GM12864 (cell line): ENCODE data around the gene NELL2.

Source experiments
- DNase-seq: peaks from one replicate; pipeline ENCODE4 v3.0.0-alpha.2; 2011; ENCODE audit warnings: low read depth
- H3K4me3 ChIP-seq: 2 replicates; pipeline ENCODE4 v1.5.1; 2011; ENCODE audit warnings: mild to moderate bottlenecking, low read depth, low read length, control low read depth
- TF ChIP-seq, protein P1 (sequence below): IDR thresholded peaks from 2 replicates; pipeline ENCODE4 v1.5.1; 2011; ENCODE audit warnings: low read depth, mild to moderate bottlenecking, moderate library complexity, low read length, control low read depth, inconsistent platforms; ENCODE audit errors: missing control alignments

Gene NELL2

DNA sequence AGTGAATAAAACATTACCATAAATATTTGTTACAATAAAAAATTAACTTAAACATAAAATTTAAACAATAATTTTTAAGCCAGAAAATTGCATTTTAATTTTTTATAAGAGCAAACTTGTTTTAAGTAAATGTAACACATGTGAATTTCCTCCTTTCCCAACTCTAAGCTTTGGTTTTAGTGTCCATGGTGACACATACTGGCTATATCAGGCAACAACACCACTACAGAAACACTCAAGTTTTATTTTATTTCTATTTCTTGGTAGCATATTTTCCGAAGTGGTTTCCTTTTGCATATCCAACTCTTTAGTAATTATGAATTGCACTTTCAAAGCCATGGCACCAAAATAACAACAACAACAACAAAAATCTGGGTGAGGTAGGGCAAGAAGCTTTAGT is 2.2 kb downstream of the NELL2 start:
- DNase-seq = no peak
- TF ChIP-seq, protein P1, sequence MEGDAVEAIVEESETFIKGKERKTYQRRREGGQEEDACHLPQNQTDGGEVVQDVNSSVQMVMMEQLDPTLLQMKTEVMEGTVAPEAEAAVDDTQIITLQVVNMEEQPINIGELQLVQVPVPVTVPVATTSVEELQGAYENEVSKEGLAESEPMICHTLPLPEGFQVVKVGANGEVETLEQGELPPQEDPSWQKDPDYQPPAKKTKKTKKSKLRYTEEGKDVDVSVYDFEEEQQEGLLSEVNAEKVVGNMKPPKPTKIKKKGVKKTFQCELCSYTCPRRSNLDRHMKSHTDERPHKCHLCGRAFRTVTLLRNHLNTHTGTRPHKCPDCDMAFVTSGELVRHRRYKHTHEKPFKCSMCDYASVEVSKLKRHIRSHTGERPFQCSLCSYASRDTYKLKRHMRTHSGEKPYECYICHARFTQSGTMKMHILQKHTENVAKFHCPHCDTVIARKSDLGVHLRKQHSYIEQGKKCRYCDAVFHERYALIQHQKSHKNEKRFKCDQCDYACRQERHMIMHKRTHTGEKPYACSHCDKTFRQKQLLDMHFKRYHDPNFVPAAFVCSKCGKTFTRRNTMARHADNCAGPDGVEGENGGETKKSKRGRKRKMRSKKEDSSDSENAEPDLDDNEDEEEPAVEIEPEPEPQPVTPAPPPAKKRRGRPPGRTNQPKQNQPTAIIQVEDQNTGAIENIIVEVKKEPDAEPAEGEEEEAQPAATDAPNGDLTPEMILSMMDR = no peak
- no peak overlapping the region for H3K4me3 ChIP-seq

DNA sequence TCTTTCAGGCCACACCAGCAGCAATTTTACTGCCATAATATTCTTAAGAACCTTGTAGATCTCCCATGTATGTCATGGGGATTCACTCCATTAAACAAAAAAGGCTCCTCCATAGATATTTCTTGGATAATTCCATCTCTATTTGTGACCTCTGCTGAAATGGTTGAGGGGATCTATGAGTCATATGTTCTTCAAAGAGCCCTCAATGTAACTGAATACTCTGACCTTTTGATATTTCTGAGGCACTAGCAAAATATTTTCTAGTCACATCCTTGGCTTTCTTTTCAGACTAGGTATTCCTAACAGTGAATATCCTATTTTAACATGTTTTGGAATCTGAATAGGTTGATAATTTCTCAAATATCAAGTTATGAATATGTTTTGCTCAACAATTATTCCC is 6.6 kb downstream of the NELL2 start:
- TF ChIP-seq, protein P1 = no peak
- H3K4me3 ChIP-seq = no peak overlapping the region
- no peak for DNase-seq

DNA sequence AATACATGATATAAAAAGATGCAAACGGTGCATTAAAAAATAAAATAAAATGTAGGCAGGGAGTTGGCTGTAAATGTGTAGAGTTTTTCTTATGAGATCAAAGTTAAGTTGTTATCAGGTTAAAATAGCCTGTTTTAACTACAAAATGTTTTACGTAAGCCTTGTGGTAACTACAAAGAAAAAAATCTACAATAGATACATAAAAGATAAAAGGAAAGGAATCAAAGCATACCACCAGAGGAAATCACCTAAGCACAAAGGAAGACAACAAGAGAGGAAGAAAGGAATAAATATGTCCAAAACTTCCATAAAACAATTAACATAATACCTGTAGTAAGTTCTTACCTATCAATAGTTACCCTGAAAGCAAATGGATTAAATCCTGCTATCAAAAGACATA is 12.2 kb downstream of the NELL2 start:
- no peak for DNase-seq
- TF ChIP-seq, protein P1 = no peak
- H3K4me3 ChIP-seq = no peak overlapping the region

DNA sequence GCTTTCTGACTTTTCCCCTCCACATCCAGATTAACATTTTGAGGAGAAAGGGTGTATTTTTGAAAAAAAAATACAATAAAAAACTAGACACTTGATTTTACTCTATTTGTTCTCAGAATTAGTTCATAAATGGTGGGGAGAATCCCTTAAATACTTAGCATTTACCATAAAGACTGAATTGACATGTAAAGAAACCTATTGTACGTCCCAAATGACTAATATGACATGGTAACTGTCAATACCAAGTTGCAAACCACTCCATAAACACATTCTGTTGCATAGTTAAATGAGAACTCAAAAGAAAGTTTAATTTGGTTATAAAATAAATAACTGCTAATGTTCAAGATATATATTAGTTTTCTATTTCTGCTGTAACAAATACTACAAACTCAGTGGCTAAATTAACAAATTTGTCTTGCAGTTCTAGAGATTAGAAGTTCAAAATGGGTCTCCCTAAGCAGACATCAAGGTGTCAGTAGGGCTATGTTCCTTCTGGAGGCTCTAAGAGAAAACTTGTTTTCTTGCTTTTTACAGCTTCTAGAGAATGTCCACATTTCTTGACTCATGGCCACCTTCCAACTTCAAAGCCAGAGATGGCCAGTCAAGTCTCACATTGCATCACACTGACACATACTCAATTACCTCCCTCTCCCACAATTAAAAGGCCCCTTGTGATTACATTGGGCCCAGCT is 16.0 kb downstream of the NELL2 start:
- no peak overlapping the region for H3K4me3 ChIP-seq
- DNase-seq = no peak
- TF ChIP-seq, protein P1 = no peak

DNA sequence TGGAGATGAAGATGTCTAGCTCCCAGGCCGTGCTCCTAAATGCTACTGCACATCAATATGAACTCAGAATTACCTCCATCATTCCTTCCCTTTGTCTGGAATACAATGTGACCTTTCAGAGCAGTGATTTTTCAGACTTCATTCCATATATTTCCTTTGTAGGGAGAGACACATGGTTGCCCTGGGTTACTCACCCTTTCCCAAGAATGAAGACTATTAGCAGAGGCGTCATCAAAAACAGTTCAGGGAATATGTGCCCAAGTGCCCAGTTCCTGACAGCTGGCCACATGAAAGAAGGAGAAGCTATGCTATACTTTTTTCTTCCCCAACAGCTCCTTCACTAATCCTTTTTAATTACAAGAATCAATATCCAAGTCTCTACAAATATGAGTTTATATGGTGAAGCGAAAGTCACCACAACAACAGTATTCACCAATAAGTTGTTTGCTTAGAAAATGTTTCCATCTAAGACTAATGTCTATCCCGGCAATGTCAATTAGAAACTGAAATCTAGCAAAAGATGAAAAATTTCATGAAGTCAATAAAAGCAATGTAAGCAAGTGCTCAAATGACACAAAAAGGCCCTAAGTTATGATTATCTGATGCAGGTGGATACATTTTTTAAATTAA is 17.8 kb downstream of the NELL2 start:
- no peak for DNase-seq
- H3K4me3 ChIP-seq = no peak overlapping the region
- TF ChIP-seq, protein P1 = no peak

DNA sequence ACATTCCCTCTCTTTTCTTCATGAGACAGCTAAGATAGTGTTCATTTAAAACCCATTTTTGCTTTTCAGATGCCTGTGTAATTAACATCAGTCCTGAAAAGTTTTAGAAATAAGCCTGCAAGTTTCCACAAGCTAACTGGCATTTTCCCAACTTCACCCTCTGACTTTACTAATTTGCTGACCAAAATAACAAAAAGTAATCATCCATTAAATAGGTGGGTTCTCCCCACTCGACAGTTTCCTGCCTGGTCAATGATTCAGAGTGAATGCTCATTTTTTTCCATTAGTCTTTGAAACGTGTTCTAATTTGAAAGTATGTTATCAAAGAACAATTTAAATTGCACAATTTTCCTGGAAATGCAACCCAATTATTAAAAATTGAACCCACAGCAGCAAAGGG is 23.6 kb downstream of the NELL2 start:
- no peak for DNase-seq
- no peak overlapping the region for H3K4me3 ChIP-seq
- TF ChIP-seq, protein P1 = no peak

DNA sequence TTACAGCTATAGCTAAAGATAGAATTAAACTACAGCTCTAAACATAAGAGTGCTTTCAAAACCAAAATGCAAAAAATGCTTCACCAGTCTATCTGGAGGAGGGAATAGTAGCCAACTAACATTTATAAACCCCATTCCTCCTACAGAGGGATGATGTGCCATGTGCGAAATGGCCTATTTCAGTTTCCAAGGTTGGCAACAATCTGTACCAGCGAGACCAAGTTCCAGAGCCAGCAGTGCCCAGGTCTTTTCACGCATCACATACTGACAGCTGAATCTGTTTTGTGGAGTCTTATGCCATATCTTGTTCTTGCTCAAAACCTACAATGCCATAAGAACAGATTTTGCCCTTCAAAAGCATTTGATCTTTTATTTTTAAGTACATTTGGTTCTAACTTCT is 24.5 kb downstream of the NELL2 start:
- TF ChIP-seq, protein P1 = no peak
- H3K4me3 ChIP-seq = no peak overlapping the region
- DNase-seq = no peak
